ENCODE measurements around the gene OR6N2.

The OR6N2 gene

GRCh38 chr1:158781104-158781503 lies at the start of gene OR6N2:
TSS of gene OR6N2 (minus strand) at chr1:158781204. CDS start at chr1:158777635, 3,569 bp downstream.
- no peak for DNase-seq (ENCODE audit: extremely low read depth in 1 of 2, low read depth in 1 of 2)

- no peak for DNase-seq (ENCODE audit: extremely low read depth in 1 of 2, low read depth in 1 of 2)
These were observed 49.2 kb upstream of the OR6N2 start for GRCh38 chr1:158830074-158830677.

GRCh38 chr1:158821723-158822122 lies 40.7 kb upstream of the OR6N2 start:
- DNase-seq (ENCODE audit: extremely low read depth in 1 of 2, low read depth in 1 of 2): no peak

GRCh38 chr1:158819461-158820443 lies 38.7 kb upstream of the OR6N2 start:
- DNase-seq (ENCODE audit: extremely low read depth in 1 of 2, low read depth in 1 of 2): no peak

- no peak for DNase-seq (ENCODE audit: extremely low read depth in 1 of 2, low read depth in 1 of 2)
These were observed 38.0 kb upstream of the OR6N2 start for GRCh38 chr1:158818975-158819431.

GRCh38 chr1:158818560-158818959 lies 37.6 kb upstream of the OR6N2 start:
- DNase-seq (ENCODE audit: extremely low read depth in 1 of 2, low read depth in 1 of 2): no peak

- no peak for DNase-seq (ENCODE audit: extremely low read depth in 1 of 2, low read depth in 1 of 2)
These were observed 34.0 kb upstream of the OR6N2 start for GRCh38 chr1:158814970-158815369.

- no peak for DNase-seq (ENCODE audit: extremely low read depth in 1 of 2, low read depth in 1 of 2)
These were observed 32.2 kb upstream of the OR6N2 start for GRCh38 chr1:158813164-158813563.

- no peak for DNase-seq (ENCODE audit: extremely low read depth in 1 of 2, low read depth in 1 of 2)
These were observed 31.3 kb upstream of the OR6N2 start for GRCh38 chr1:158812336-158812735.

GRCh38 chr1:158810311-158810710 lies 29.3 kb upstream of the OR6N2 start:
- no peak for DNase-seq (ENCODE audit: extremely low read depth in 1 of 2, low read depth in 1 of 2)

GRCh38 chr1:158809862-158810261 lies 28.9 kb upstream of the OR6N2 start:
- no peak for DNase-seq (ENCODE audit: extremely low read depth in 1 of 2, low read depth in 1 of 2)

GRCh38 chr1:158809256-158809655 lies 28.3 kb upstream of the OR6N2 start:
- DNase-seq (ENCODE audit: extremely low read depth in 1 of 2, low read depth in 1 of 2): no peak

- no peak for DNase-seq (ENCODE audit: extremely low read depth in 1 of 2, low read depth in 1 of 2)
These were observed 26.0 kb upstream of the OR6N2 start for GRCh38 chr1:158806916-158807536.

- no peak for DNase-seq (ENCODE audit: extremely low read depth in 1 of 2, low read depth in 1 of 2)
These were observed 22.7 kb upstream of the OR6N2 start for GRCh38 chr1:158803678-158804077.

- no peak for DNase-seq (ENCODE audit: extremely low read depth in 1 of 2, low read depth in 1 of 2)
These were observed 20.4 kb upstream of the OR6N2 start for GRCh38 chr1:158801396-158801795.

- DNase-seq (ENCODE audit: extremely low read depth in 1 of 2, low read depth in 1 of 2): no peak
These were observed 19.5 kb upstream of the OR6N2 start for GRCh38 chr1:158800526-158800925.

GRCh38 chr1:158799689-158800088 lies 18.7 kb upstream of the OR6N2 start:
- no peak for DNase-seq (ENCODE audit: extremely low read depth in 1 of 2, low read depth in 1 of 2)

GRCh38 chr1:158798531-158798930 lies 17.5 kb upstream of the OR6N2 start:
- no peak for DNase-seq (ENCODE audit: extremely low read depth in 1 of 2, low read depth in 1 of 2)

- no peak for DNase-seq (ENCODE audit: extremely low read depth in 1 of 2, low read depth in 1 of 2)
These were observed 13.2 kb upstream of the OR6N2 start for GRCh38 chr1:158794247-158794646.

- no peak for DNase-seq (ENCODE audit: extremely low read depth in 1 of 2, low read depth in 1 of 2)
These were observed 12.6 kb upstream of the OR6N2 start for GRCh38 chr1:158793604-158794003.

Data from activated CD8-positive, alpha-beta memory T cell treated with anti-CD3 and anti-CD28 coated beads for 1 hour (primary cell).